Stimulated activated CD8-positive, alpha-beta memory T cell treated with anti-CD3 and anti-CD28 coated beads, Interleukin-15, amount 100 ng/mL, for 24 hours (primary cell): Measurements from ENCODE around the gene RHBDF1.
A peak's percentile ranks its signal among the peaks of the same experiment; 100 is the strongest.
"Not testable (repeated sequence)": the region's sequence is repeated elsewhere in the genome, so short reads cannot be mapped to it uniquely, and the experiment has no call there.

Experiments
- DNase-seq: peaks from one replicate; pipeline ENCODE4 v3.0.0-alpha.2; 2020; ENCODE audit warnings: low read depth

The RHBDF1 gene

GRCh38 chr16:36336-36984 is 36.0 kb downstream of the RHBDF1 start:
- DNase-seq = no peak

- DNase-seq = no peak
Measured at GRCh38 chr16:35678-36305, 36.6 kb downstream of the RHBDF1 start.

GRCh38 chr16:35011-35677 is 37.3 kb downstream of the RHBDF1 start:
- no peak for DNase-seq

- DNase-seq = no peak
Measured at GRCh38 chr16:34648-34987, 37.8 kb downstream of the RHBDF1 start.

GRCh38 chr16:33877-34647 is 38.4 kb downstream of the RHBDF1 start:
- no peak for DNase-seq

GRCh38 chr16:33154-33876 is 39.1 kb downstream of the RHBDF1 start:
- DNase-seq = not testable (repeated sequence)

- not testable (repeated sequence) for DNase-seq
Measured at GRCh38 chr16:30627-31026, 41.8 kb downstream of the RHBDF1 start.

GRCh38 chr16:25926-26348 is 46.5 kb downstream of the RHBDF1 start:
- not testable (repeated sequence) for DNase-seq

- not testable (repeated sequence) for DNase-seq
Measured at GRCh38 chr16:24151-24550, 48.3 kb downstream of the RHBDF1 start.

GRCh38 chr16:20886-21285 is 51.5 kb downstream of the RHBDF1 start:
- DNase-seq = not testable (repeated sequence)

- DNase-seq = not testable (repeated sequence)
Measured at GRCh38 chr16:17062-17765, 55.2 kb downstream of the RHBDF1 start.

- peak; percentile 60 for DNase-seq
Measured at GRCh38 chr16:10772-11171, 61.7 kb downstream of the RHBDF1 start.

- DNase-seq = no peak
Measured at GRCh38 chr16:9903-10665, 62.3 kb downstream of the RHBDF1 start.
